ENCODE measurements around the gene TMEM147. TPM values are rescaled to one million over a fixed set of nuclear protein-coding genes. Genes with fewer than 3 reads are reported as not detected.
A peak's percentile ranks its signal among the peaks of the same experiment; 100 is the strongest.

The TMEM147 gene
- total and polyA plus RNA-seq, 2 donors (not counting 3 experiments of a cell fraction or from before 2014, with no cell fraction given), result 75.8 to 214 TPM

GRCh38 chr19:35556846-35557538, 11.6 kb downstream of the TMEM147 start:
- H3K79me2 ChIP-seq (ENCODE audit: control insufficient read depth, insufficient read depth, low read length), result no peaks in the 10 kb centered on the region
- H3K36me3 ChIP-seq (ENCODE audit: control insufficient read depth in 2 of 2, extremely low read depth in 1 of 2, insufficient read depth in 2 of 2, low read length in 2 of 2), result no peaks in the 10 kb centered on the region
- H3K4me2 ChIP-seq (ENCODE audit: insufficient read depth, low read length), result no peak overlapping the region
- DNase-seq (ENCODE audit: low read depth, low spot score) (no peak), FAIRE-seq (no peak)
- no peaks in the 10 kb centered on the region for H3K9me3 ChIP-seq (replicated peaks; ENCODE audit: control insufficient read depth, insufficient read depth, low read length)
- H2AFZ ChIP-seq (ENCODE audit: low read depth, low read length), result peak overlapping the region; percentile 64
- H3K9me1 ChIP-seq (replicated peaks; ENCODE audit: control insufficient read depth, extremely low read depth, insufficient read depth, low read length), result no peaks in the 10 kb centered on the region
- H3K27ac ChIP-seq (ENCODE audit: insufficient read depth, low read depth, low read length), result no peak overlapping the region
- no peaks in the 10 kb centered on the region for H4K20me1 ChIP-seq (replicated peaks; ENCODE audit: control insufficient read depth, extremely low read depth, insufficient read depth, low read length)
- no peak overlapping the region for H3K9ac ChIP-seq (replicated peaks; ENCODE audit: extremely low read depth, insufficient read depth, low read length)
- dilution Hi-C loops (cut with MboI; ENCODE audit: extremely low pct_ligation_motif_present, low sequenced_read_pairs), result no loop called here
- H3K27me3 ChIP-seq (ENCODE audit: control insufficient read depth in 2 of 2, insufficient read depth in 2 of 2, low read length in 2 of 2), result peaks cover 0 to 4% of the 10 kb centered on the region in 2 experiments
- ChIA-PET POLR2A (no interaction called here), CTCF (interaction anchor here (0.6 to 1.6 kb wide), 4 partner anchors 9 to 204 kb away, joined by 3 to 18 read pairs (median 3); no protein-coding TSS in a partner anchor)
- intact Hi-C loops (cut with micrococcal nuclease), result loop anchor here (1.0 kb wide), 1 partner anchor 87 kb away; no protein-coding TSS in a partner anchor
- no peaks in the 10 kb centered on the region for H3K4me1 ChIP-seq (ENCODE audit: control insufficient read depth, extremely low read depth, insufficient read depth, low read length)
- H3K4me3 ChIP-seq (replicated peaks in 1 of 3; ENCODE audit: insufficient read depth in 1 of 3, low read depth in 1 of 3, low read length in 3 of 3), result no peak overlapping the region
- no peak for TF ChIP-seq MYC (IDR thresholded peaks at IDR 0.05; ENCODE audit: low read depth, low read length)
- TF ChIP-seq MAX (IDR thresholded peaks at IDR 0.05; ENCODE audit: insufficient read depth, insufficient read length), result no peak
- no peak for TF ChIP-seq JUN (IDR thresholded peaks at IDR 0.05; ENCODE audit: borderline replicate concordance, insufficient read depth, insufficient read length, low read depth)
- no peak for TF ChIP-seq POLR2A (IDR thresholded peaks at IDR 0.05; ENCODE audit: low read depth, low read length)
- no peak for TF ChIP-seq POLR2AphosphoS5 (IDR thresholded peaks at IDR 0.05; ENCODE audit: insufficient read depth, low read depth, low read length)
- no peak for TF ChIP-seq EZH2 (IDR thresholded peaks at IDR 0.05; ENCODE audit: borderline replicate concordance, low read depth, low read length, severe bottlenecking)
- TF ChIP-seq FOS (IDR thresholded peaks at IDR 0.05; ENCODE audit: borderline replicate concordance, insufficient read depth, low read length), result no peak
- no peak for TF ChIP-seq GATA2 (IDR thresholded peaks at IDR 0.05; ENCODE audit: insufficient read depth, insufficient read length, low read depth, low read length)
- no peak for TF ChIP-seq CTCF (IDR thresholded peaks at IDR 0.05; ENCODE audit: extremely low read depth in 1 of 2, insufficient read depth in 1 of 2, low read depth in 1 of 2, low read length in 2 of 2)
- no TSS peak for BruUV-seq (replicated peaks)
